Chondrocyte (in vitro differentiated cells): ENCODE data around the gene PZP. TPM values are rescaled to one million over a fixed set of nuclear protein-coding genes. Genes with fewer than 3 reads are reported as not detected.
"Not testable (repeated sequence)": the region's sequence is repeated elsewhere in the genome, so short reads cannot be mapped to it uniquely, and the experiment has no call there.

Experiments used
- DNase-seq: peaks from one replicate; pipeline ENCODE4 v3.0.0; 2021; ENCODE audit warnings: mixed read lengths, low spot score
- H3K27ac Mint-ChIP-seq: one replicate; pipeline ENCODE4 v1.8.0; 2021; ENCODE audit warnings: mild to moderate bottlenecking, moderate library complexity, mixed read lengths; ENCODE audit not compliant: unreplicated experiment
- H3K27me3 Mint-ChIP-seq: 2 replicates; pipeline ENCODE4 v1.8.0; 2021; ENCODE audit warnings: low read depth, mixed read lengths
- H3K36me3 Mint-ChIP-seq: 2 replicates; pipeline ENCODE4 v1.8.0; 2021; ENCODE audit warnings: low read depth, mixed read lengths
- H3K4me1 Mint-ChIP-seq: 2 replicates; pipeline ENCODE4 v1.8.0; 2021; ENCODE audit warnings: low read depth, mild to moderate bottlenecking, mixed read lengths
- H3K4me3 Mint-ChIP-seq: one replicate; pipeline ENCODE4 v1.8.0; 2021; ENCODE audit warnings: mild to moderate bottlenecking, moderate library complexity, mixed read lengths; ENCODE audit not compliant: unreplicated experiment
- H3K9me3 Mint-ChIP-seq: 2 replicates; pipeline ENCODE4 v1.8.0; 2021; ENCODE audit warnings: low read depth, mixed read lengths
- long read RNA-seq: library from polyadenylated mRNA; stranded (forward); transcript quantifications from one replicate; pipeline ENCODE4 v2.0.0, GENCODE V29; 2021
- total RNA-seq: library from RNA; stranded (reverse); gene quantifications from 3 replicates; pipeline ENCODE4 v1.2.1, GENCODE V29; 2021
- TF ChIP-seq, protein P1 (sequence below): fragments of 200-600 bp; sonication (generic); IDR thresholded peaks from 2 replicates; pipeline ENCODE4 v1.5.0; 2021; ENCODE audit warnings: antibody characterized with exemption, mild to moderate bottlenecking, moderate library complexity

PZP gene
- not detected in 3 replicates for total RNA-seq
- long read RNA-seq: 0 reads

DNA sequence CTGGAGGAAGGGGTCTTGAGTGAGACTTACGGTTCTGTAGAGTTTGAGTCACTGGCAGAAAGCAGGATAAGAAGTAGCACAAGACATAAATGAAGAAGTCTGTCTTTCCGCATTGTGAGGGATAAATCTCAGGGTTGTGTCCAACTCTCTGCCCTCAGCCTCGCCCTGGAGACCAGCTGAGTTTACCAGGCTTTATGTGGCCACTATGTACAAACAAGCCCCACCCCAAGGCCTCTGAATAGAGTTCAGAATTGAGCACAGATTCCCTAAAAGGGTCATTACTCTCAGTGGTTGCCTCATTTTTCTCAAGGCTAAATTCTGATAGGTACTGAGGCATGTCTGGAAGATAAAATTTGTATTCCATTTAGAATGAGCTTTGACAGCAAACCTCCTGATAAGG lies at the start of gene PZP:
PZP (minus strand) TSS at position 167 of the 400 bp plus-strand sequence; CDS start at position 113, 54 bp downstream.
- Mint-ChIP-seq H3K4me3 (no peak within 1 kb of the TSS), H3K36me3 (no peaks in the 10 kb centered on the region), H3K27me3 (peaks cover 2% of the 10 kb centered on the region), H3K4me1 (no peaks in the 10 kb centered on the region), H3K9me3 (peaks cover 4% of the 10 kb centered on the region), H3K27ac (no peak within 1 kb of the TSS)
- TF ChIP-seq, protein P1, sequence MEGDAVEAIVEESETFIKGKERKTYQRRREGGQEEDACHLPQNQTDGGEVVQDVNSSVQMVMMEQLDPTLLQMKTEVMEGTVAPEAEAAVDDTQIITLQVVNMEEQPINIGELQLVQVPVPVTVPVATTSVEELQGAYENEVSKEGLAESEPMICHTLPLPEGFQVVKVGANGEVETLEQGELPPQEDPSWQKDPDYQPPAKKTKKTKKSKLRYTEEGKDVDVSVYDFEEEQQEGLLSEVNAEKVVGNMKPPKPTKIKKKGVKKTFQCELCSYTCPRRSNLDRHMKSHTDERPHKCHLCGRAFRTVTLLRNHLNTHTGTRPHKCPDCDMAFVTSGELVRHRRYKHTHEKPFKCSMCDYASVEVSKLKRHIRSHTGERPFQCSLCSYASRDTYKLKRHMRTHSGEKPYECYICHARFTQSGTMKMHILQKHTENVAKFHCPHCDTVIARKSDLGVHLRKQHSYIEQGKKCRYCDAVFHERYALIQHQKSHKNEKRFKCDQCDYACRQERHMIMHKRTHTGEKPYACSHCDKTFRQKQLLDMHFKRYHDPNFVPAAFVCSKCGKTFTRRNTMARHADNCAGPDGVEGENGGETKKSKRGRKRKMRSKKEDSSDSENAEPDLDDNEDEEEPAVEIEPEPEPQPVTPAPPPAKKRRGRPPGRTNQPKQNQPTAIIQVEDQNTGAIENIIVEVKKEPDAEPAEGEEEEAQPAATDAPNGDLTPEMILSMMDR: no peak
- DNase-seq: no peak

DNA sequence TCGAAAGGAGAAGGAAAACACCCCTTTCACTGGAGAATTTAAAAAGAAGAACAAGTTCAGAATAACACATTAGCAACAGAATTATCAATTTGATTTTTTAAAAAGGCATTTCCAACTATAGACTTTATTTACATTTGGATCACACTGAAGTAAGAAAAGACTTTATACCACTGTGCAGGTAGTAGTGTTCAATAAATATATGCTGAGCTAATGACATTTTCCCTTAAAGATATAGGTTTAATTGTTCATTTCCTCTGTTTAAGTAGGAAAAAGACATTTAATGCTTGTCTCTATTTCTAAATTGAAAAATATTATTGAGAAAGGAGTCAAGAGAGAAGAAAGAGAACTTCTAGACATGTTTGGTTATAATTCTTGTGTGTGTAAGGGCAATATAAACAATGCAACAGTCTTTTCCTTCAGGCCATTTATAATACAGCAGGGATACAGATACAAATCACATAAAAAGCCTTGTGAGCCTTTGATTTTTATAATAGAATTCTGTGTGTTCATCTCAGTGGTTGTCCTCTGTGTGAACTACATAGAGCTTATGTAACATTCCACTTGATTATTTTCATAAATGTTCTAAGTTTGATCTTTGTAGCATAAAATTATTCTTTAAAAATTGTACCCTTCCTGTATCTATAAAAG lies 48.7 kb upstream of the PZP start:
- Mint-ChIP-seq H3K27ac (no peak overlapping the region), H3K27me3 (peaks cover 14% of the 10 kb centered on the region), H3K4me1 (no peaks in the 10 kb centered on the region), H3K4me3 (no peak overlapping the region), H3K9me3 (no peaks in the 10 kb centered on the region), H3K36me3 (no peaks in the 10 kb centered on the region)
- DNase-seq: no peak
- TF ChIP-seq, protein P1: no peak

DNA sequence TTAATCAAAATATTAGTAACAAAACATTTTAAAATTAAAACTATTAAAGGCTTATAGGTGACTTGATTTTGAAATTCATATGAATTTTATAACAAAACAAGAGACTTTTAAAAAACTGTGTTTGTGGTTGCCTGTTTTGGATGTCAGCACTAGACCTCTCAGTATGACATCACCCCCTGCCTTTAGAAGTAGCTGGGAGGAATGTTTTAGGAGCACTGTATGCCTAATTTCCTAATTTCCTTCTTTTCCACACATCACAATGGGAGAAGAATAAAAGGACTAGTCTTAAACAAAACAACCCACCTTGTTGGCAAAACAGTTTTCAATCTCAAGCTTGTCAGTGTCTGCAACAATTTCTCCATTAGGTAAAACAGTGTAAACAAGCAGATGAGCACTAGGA lies 48.1 kb upstream of the PZP start:
- Mint-ChIP-seq H3K27ac (no peak overlapping the region), H3K9me3 (no peaks in the 10 kb centered on the region), H3K27me3 (peaks cover 19% of the 10 kb centered on the region), H3K4me3 (no peak overlapping the region), H3K4me1 (no peaks in the 10 kb centered on the region), H3K36me3 (no peaks in the 10 kb centered on the region)
- no peak for DNase-seq
- TF ChIP-seq, protein P1: no peak

- Mint-ChIP-seq H3K36me3 (no peaks in the 10 kb centered on the region), H3K4me3 (no peak overlapping the region), H3K27ac (no peak overlapping the region), H3K27me3 (peaks cover 23% of the 10 kb centered on the region), H3K4me1 (no peaks in the 10 kb centered on the region), H3K9me3 (no peaks in the 10 kb centered on the region)
- no peak for DNase-seq
- TF ChIP-seq, protein P1: no peak
Measured at GRCh38 chr12:9255837-9256236, 47.6 kb upstream of the PZP start.

DNA sequence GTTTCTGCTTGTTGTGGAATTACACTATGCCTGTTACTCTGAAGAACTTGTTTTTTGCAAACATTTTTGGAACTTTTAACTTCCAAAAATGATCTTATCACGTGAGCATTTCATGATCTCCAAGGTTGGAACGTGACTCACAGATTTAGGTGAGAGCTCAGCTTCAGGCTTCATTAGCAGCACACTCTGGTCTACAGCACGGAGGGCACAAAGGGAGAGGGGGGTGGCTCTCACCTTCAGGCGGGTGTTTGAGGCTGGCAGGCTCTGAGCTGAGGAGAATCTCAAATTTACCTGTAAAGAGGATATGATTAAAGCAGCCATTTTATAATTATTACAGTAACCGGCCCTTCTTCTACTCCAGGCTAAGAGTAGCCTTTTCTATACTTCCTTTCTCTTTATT lies 45.3 kb upstream of the PZP start:
- no peaks in the 10 kb centered on the region for H3K9me3 Mint-ChIP-seq

GRCh38 chr12:9252791-9253190 lies 44.6 kb upstream of the PZP start:
- H3K4me3 Mint-ChIP-seq, H3K36me3 Mint-ChIP-seq, DNase-seq, H3K9me3 Mint-ChIP-seq, H3K27ac Mint-ChIP-seq, H3K4me1 Mint-ChIP-seq: not testable (repeated sequence)
- peaks cover 36% of the 10 kb centered on the region for H3K27me3 Mint-ChIP-seq

More for the DNA sequence above, 45.3 kb upstream of the PZP start:
- H3K27ac Mint-ChIP-seq: no peak overlapping the region
- H3K4me3 Mint-ChIP-seq: no peak overlapping the region
- no peaks in the 10 kb centered on the region for H3K4me1 Mint-ChIP-seq
- H3K36me3 Mint-ChIP-seq: no peaks in the 10 kb centered on the region
- no peak for DNase-seq
- TF ChIP-seq, protein P1: no peak
- peaks cover 33% of the 10 kb centered on the region for H3K27me3 Mint-ChIP-seq
